Sigmoid colon (tissue), 7 donors: Measurements from ENCODE around the gene DNAJC5. TPM values are rescaled to one million over a fixed set of nuclear protein-coding genes. Genes with fewer than 3 reads are reported as not detected.
"Not testable (repeated sequence)": the region's sequence is repeated elsewhere in the genome, so short reads cannot be mapped to it uniquely, and the experiment has no call there.

Source experiments
- DNase-seq: peaks from one replicate; pipeline ENCODE4 v3.0.0-alpha.2; 2019
- H3K27ac ChIP-seq, 4 donors: fragments of 200-600 bp; sonication (generic); one replicate each; pipeline ENCODE4 v1.5.1; 2016 to 2019; ENCODE audit warnings: mild to moderate bottlenecking in 1 of 4
- H3K27me3 ChIP-seq, 3 donors: fragments of 200-600 bp; sonication (generic); one replicate each; pipeline ENCODE4 v1.5.1; 2019; ENCODE audit warnings: mild to moderate bottlenecking in 1 of 3
- H3K36me3 ChIP-seq, 4 donors: fragments of 200-600 bp; sonication (generic); one replicate each; pipeline ENCODE4 v1.5.1; 2016 to 2019
- H3K4me1 ChIP-seq, 4 donors: fragments of 200-600 bp; sonication (generic); one replicate each; pipeline ENCODE4 v1.5.1; 2017 to 2019
- H3K4me3 ChIP-seq, 4 donors: fragments of 200-600 bp; sonication (generic); one replicate each; pipeline ENCODE4 v1.5.1; 2017 to 2019; ENCODE audit warnings: mild to moderate bottlenecking in 2 of 4, moderate library complexity in 1 of 4
- H3K9me3 ChIP-seq, 4 donors: fragments of 200-600 bp in 3 of 4; sonication (generic) in 3 of 4; one replicate each; pipeline versions ENCODE4 v1.5.1 to v1.6.1; 2013 to 2019
- CTCF ChIP-seq, 4 experiments: fragments of 450-650 bp in 3 of 4; fragments of 200-600 bp in 1 of 4; IDR thresholded peaks; one replicate each; pipeline ENCODE4 v1.5.1; 2016 to 2019; ENCODE audit warnings: antibody characterized with exemption in 4 of 4, mild to moderate bottlenecking in 3 of 4, moderate library complexity in 2 of 4
- EP300 ChIP-seq, 4 donors: sonication (generic); formaldehyde crosslinking; IDR thresholded peaks; one replicate each; pipeline ENCODE4 v1.6.1; 2017; ENCODE audit warnings: antibody characterized with exemption in 4 of 4
- POLR2A ChIP-seq, 2 donors: fragments of 450-650 bp; IDR thresholded peaks; one replicate each; pipeline ENCODE4 v1.6.1; 2016; ENCODE audit warnings: antibody characterized with exemption in 2 of 2, mild to moderate bottlenecking in 2 of 2, moderate library complexity in 2 of 2
- POLR2AphosphoS5 ChIP-seq, 4 donors: sonication (generic); formaldehyde crosslinking; IDR thresholded peaks; one replicate each; pipeline ENCODE4 v1.6.1; 2017; ENCODE audit warnings: antibody characterized with exemption in 4 of 4
- WGBS, 2 donors: extraction: QIAGEN DNeasy Blood & Tissue Kit; methylation state at CpG; one replicate each; pipeline ENCODE4 v1.1.7; 2013; 5-methylcytosine and 5-hydroxymethylcytosine counted together
- intact Hi-C: fragments of 100-400 bp; cut with DNase I; formaldehyde crosslinking; loops from one replicate; pipeline ENCODE4 v1.15.1; 2023
- polyA plus RNA-seq, 3 donors: library from polyadenylated mRNA; stranded (reverse); fragments of 200-250 nt; gene quantifications; one replicate each; pipeline ENCODE4 v1.2.3, GENCODE V29; 2013
- total RNA-seq, 4 donors: library from RNA; depleted of rRNA; stranded (reverse); fragments of >200 nt; gene quantifications; one replicate each; pipeline ENCODE4 v1.1.0, GENCODE V29; 2016
- donor health status: healthy with polysubstance abuse.
- donor health status: Bipolar disorder and iron deficiency.
- donor health status: healthy.

The DNAJC5 gene
- total and polyA plus RNA-seq, 7 donors: 21.6 to 62.8 (median 31.4) TPM

- no peaks in the 10 kb centered on the region for H3K27me3 ChIP-seq
- intact Hi-C loops: no loop called here
- H3K36me3 ChIP-seq: peaks cover 0 to 16% (median 0%) of the 10 kb centered on the region in 4 donors
- H3K9me3 ChIP-seq: no peaks in the 10 kb centered on the region
- 97 to 98% methylated on average over 23 of the region's 23 CpGs for WGBS, 2 donors
- no peak for DNase-seq
- H3K27ac ChIP-seq: no peak overlapping the region
- H3K4me3 ChIP-seq: no peak overlapping the region
- TF ChIP-seq CTCF (IDR thresholded peaks at IDR 0.05): no peak
- no peak for TF ChIP-seq EP300 (IDR thresholded peaks at IDR 0.05)
- no peak for TF ChIP-seq POLR2AphosphoS5 (IDR thresholded peaks at IDR 0.05)
- peaks cover 0 to 6% (median 0%) of the 10 kb centered on the region in 4 donors for H3K4me1 ChIP-seq
These were observed 25.3 kb downstream of the DNAJC5 start for GRCh38 chr20:63920226-63920625.

- no peak for DNase-seq
- 81 to 85% methylated on average over 8 of the region's 8 CpGs for WGBS, 2 donors
These were observed 28.7 kb downstream of the DNAJC5 start for GRCh38 chr20:63923651-63924050.

GRCh38 chr20:63924241-63924640 lies 29.3 kb downstream of the DNAJC5 start:
- Histone ChIP-seq H3K4me1 (no peaks in the 10 kb centered on the region), H3K36me3 (peaks cover 13 to 28% (median 16%) of the 10 kb centered on the region in 4 donors), H3K9me3 (no peaks in the 10 kb centered on the region), H3K27ac (no peak overlapping the region), H3K4me3 (no peak overlapping the region), H3K27me3 (no peaks in the 10 kb centered on the region)
- DNase-seq: no peak
- TF ChIP-seq POLR2AphosphoS5 (IDR thresholded peaks at IDR 0.05): no peak
- TF ChIP-seq EP300 (IDR thresholded peaks at IDR 0.05): no peak
- TF ChIP-seq CTCF (IDR thresholded peaks at IDR 0.05): no peak
- TF ChIP-seq POLR2A (IDR thresholded peaks at IDR 0.05): no peak
- 82 to 88% methylated on average over 9 of the region's 9 CpGs for WGBS, 2 donors
- intact Hi-C loops: no loop called here

More at GRCh38 chr20:63923651-63924050, 28.7 kb downstream of the DNAJC5 start:
- Histone ChIP-seq H3K9me3 (no peaks in the 10 kb centered on the region), H3K36me3 (peaks cover 7 to 26% (median 10%) of the 10 kb centered on the region in 4 donors), H3K4me3 (no peak overlapping the region), H3K27me3 (no peaks in the 10 kb centered on the region), H3K27ac (no peak overlapping the region), H3K4me1 (no peaks in the 10 kb centered on the region)
- intact Hi-C loops: no loop called here
- TF ChIP-seq CTCF (IDR thresholded peaks at IDR 0.05) (no peak), POLR2AphosphoS5 (IDR thresholded peaks at IDR 0.05) (no peak), POLR2A (IDR thresholded peaks at IDR 0.05) (no peak), EP300 (IDR thresholded peaks at IDR 0.05) (no peak)

- Histone ChIP-seq H3K27me3 (no peaks in the 10 kb centered on the region), H3K4me1 (no peaks in the 10 kb centered on the region), H3K9me3 (no peaks in the 10 kb centered on the region), H3K36me3 (peaks cover 19 to 43% (median 35%) of the 10 kb centered on the region in 4 donors), H3K4me3 (no peak overlapping the region), H3K27ac (no peak overlapping the region)
- intact Hi-C loops: no loop called here
- no peak for TF ChIP-seq POLR2A (IDR thresholded peaks at IDR 0.05)
- no peak for TF ChIP-seq POLR2AphosphoS5 (IDR thresholded peaks at IDR 0.05)
- TF ChIP-seq EP300 (IDR thresholded peaks at IDR 0.05): no peak
- TF ChIP-seq CTCF (IDR thresholded peaks at IDR 0.05): no peak
- DNase-seq: no peak
- WGBS, 2 donors: 86 to 90% methylated on average over 8 of the region's 8 CpGs
These were observed 31.4 kb downstream of the DNAJC5 start for GRCh38 chr20:63926298-63926697.

- Histone ChIP-seq H3K36me3 (peaks cover 29 to 65% (median 48%) of the 10 kb centered on the region in 4 donors), H3K27me3 (no peaks in the 10 kb centered on the region), H3K4me3 (no peak overlapping the region), H3K4me1 (no peaks in the 10 kb centered on the region), H3K27ac (no peak overlapping the region), H3K9me3 (no peaks in the 10 kb centered on the region)
- intact Hi-C loops: no loop called here
- DNase-seq: no peak
- WGBS, 2 donors: 98% methylated on average over 26 of the region's 26 CpGs
- TF ChIP-seq EP300 (IDR thresholded peaks at IDR 0.05): no peak
- TF ChIP-seq CTCF (IDR thresholded peaks at IDR 0.05): no peak
- TF ChIP-seq POLR2AphosphoS5 (IDR thresholded peaks at IDR 0.05): no peak
- no peak for TF ChIP-seq POLR2A (IDR thresholded peaks at IDR 0.05)
These were observed 34.1 kb downstream of the DNAJC5 start for GRCh38 chr20:63929071-63929470.

GRCh38 chr20:63929473-63929883 lies 34.6 kb downstream of the DNAJC5 start:
- H3K9me3 ChIP-seq, H3K27ac ChIP-seq, H3K27me3 ChIP-seq, H3K4me3 ChIP-seq, H3K4me1 ChIP-seq, intact Hi-C loops, DNase-seq: not testable (repeated sequence)
- H3K36me3 ChIP-seq: peaks cover 29 to 69% (median 50%) of the 10 kb centered on the region in 4 donors
- 96 to 97% methylated on average over 31 of the region's 31 CpGs for WGBS, 2 donors
